HEK293T (cell line): ENCODE data around the gene ZMIZ1.

Source experiments
- CTCF ChIA-PET: fragments of 350-600 bp; formaldehyde crosslinking; extraction: SDS; loops from one replicate; lab custom pipeline; 2021; ENCODE audit warnings: antibody characterized with exemption, inconsistent platforms; lab: Yijun Ruan, JAX
- POLR2A ChIA-PET: fragments of 350-600 bp; formaldehyde crosslinking; extraction: SDS; loops from one replicate; lab custom pipeline; 2020; ENCODE audit warnings: antibody characterized with exemption, inconsistent platforms; lab: Yijun Ruan, JAX
- DNase-seq: peaks from one replicate; pipeline ENCODE4 v3.0.0; 2012; ENCODE audit warnings: mixed read lengths; ENCODE audit errors: extremely low spot score
- ARNT ChIP-seq: fragments of 450-650 bp; IDR thresholded peaks from 2 replicates; pipeline ENCODE4 v1.6.1; 2017; ENCODE audit warnings: mild to moderate bottlenecking
- BHLHE40 ChIP-seq: fragments of 450-650 bp; IDR thresholded peaks from 2 replicates; pipeline ENCODE4 v1.6.1; 2016; ENCODE audit warnings: mild to moderate bottlenecking, moderate library complexity, borderline replicate concordance
- CTBP1 ChIP-seq: fragments of 450-650 bp; IDR thresholded peaks from 2 replicates; pipeline ENCODE4 v1.6.1; 2016; ENCODE audit warnings: borderline replicate concordance
- ELF4 ChIP-seq: fragments of 450-650 bp; IDR thresholded peaks from 2 replicates; pipeline ENCODE4 v1.6.1; 2017; ENCODE audit warnings: antibody characterized with exemption
- FOXA1 ChIP-seq: fragments of 450-650 bp; IDR thresholded peaks from 2 replicates; pipeline ENCODE4 v1.6.1; 2016; ENCODE audit warnings: mild to moderate bottlenecking
- FOXK2 ChIP-seq: fragments of 450-650 bp; IDR thresholded peaks from 2 replicates; pipeline ENCODE4 v1.6.1; 2016; ENCODE audit warnings: mild to moderate bottlenecking
- FOXM1 ChIP-seq: fragments of 450-650 bp; IDR thresholded peaks from 2 replicates; pipeline ENCODE4 v1.6.1; 2017; ENCODE audit warnings: mild to moderate bottlenecking, borderline replicate concordance
- HDGF ChIP-seq: fragments of 450-650 bp; IDR thresholded peaks from 2 replicates; pipeline ENCODE4 v1.6.1; 2017; ENCODE audit warnings: antibody characterized with exemption, borderline replicate concordance
- L3MBTL2 ChIP-seq: fragments of 450-650 bp; conservative IDR thresholded peaks from 2 replicates; pipeline ENCODE4 v1.6.1; 2016; ENCODE audit warnings: mild to moderate bottlenecking
- LEF1 ChIP-seq: fragments of 450-650 bp; IDR thresholded peaks from 2 replicates; pipeline ENCODE4 v1.6.1; 2017; ENCODE audit warnings: mild to moderate bottlenecking, borderline replicate concordance
- NFRKB ChIP-seq: fragments of 450-650 bp; IDR thresholded peaks from 2 replicates; pipeline ENCODE4 v1.6.1; 2016; ENCODE audit warnings: mild to moderate bottlenecking, moderate library complexity
- SP1 ChIP-seq: fragments of 450-650 bp; IDR thresholded peaks from 2 replicates; pipeline ENCODE4 v1.6.1; 2017
- SUZ12 ChIP-seq: fragments of 450-650 bp; IDR thresholded peaks from 2 replicates; pipeline ENCODE4 v1.6.1; 2016; ENCODE audit warnings: mild to moderate bottlenecking
- TARDBP ChIP-seq: fragments of 450-650 bp; IDR thresholded peaks from 2 replicates; pipeline ENCODE4 v1.6.1; 2016
- ZNF384 ChIP-seq: fragments of 450-650 bp; IDR thresholded peaks from 2 replicates; pipeline ENCODE4 v1.6.1; 2016
- TF ChIP-seq, protein P1 (sequence below): fragments of 450-650 bp; IDR thresholded peaks from 2 replicates; pipeline ENCODE4 v1.6.1; 2016

ZMIZ1 gene

DNA sequence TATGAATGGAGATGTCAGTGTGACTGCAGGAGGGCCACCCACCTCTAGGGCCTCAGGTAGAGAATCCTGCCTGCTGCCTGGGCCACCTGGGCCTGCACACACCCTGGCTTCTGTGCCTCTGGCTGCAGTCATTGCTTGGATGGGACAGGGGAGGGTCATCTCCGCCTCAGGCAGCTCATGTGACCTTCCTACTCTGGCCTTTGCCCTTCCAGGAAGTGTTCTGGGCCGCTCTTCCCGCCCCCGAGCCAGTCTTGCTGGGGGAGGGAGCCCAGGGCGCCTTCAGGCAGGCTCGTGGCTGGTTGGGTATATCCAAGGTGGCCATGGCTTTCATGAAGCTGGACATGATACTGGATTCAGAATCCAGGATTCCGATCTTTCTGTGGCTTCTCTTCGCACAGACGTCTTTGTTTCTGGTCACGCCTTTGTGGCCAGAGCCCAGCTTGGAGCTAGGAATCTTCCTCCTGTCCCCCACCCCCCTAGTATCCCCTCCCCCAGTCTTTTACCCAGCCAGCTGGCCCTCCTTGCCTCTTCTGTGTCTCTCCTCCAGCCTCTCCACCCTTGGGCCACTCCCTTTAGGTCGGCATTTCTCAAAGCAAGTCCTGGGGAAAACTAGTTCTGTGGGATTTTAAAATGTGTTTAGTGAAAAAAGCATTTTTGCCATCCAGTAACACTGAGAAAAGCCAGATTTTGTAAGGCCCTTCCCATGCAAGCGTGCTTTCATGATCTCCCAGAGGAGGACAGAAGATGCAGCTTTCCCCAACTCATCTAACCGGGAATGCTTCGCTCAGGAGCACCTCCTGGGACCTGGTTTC is 119.6 kb downstream of the ZMIZ1 start:
- DNase-seq, result no peak
- no peak for TF ChIP-seq HDGF
- no peak for TF ChIP-seq CTBP1
- no peak for TF ChIP-seq ELF4
- TF ChIP-seq L3MBTL2, result no peak
- TF ChIP-seq FOXK2, result no peak
- TF ChIP-seq FOXM1, result no peak
- no peak for TF ChIP-seq FOXA1
- TF ChIP-seq, protein P1, sequence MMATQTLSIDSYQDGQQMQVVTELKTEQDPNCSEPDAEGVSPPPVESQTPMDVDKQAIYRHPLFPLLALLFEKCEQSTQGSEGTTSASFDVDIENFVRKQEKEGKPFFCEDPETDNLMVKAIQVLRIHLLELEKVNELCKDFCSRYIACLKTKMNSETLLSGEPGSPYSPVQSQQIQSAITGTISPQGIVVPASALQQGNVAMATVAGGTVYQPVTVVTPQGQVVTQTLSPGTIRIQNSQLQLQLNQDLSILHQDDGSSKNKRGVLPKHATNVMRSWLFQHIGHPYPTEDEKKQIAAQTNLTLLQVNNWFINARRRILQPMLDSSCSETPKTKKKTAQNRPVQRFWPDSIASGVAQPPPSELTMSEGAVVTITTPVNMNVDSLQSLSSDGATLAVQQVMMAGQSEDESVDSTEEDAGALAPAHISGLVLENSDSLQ, result no peak
- TF ChIP-seq SP1, result no peak
- TF ChIP-seq ZNF384, result no peak
- TF ChIP-seq SUZ12, result no peak
- TF ChIP-seq ARNT, result no peak
- ChIA-PET POLR2A (no interaction called here), CTCF (no interaction called here)

- CTCF ChIA-PET, result interaction anchor here (0.8 kb wide), 1 partner anchor 1160 kb away, joined by 3 read pairs; the partner anchor contains the start of gene POLR3A
Observed at GRCh38 chr10:79189181-79189580, 120.4 kb downstream of the ZMIZ1 start.

GRCh38 chr10:79189853-79190435 is 121.2 kb downstream of the ZMIZ1 start:
- CTCF ChIA-PET, result interaction anchor here (0.6 kb wide), 1 partner anchor 363 kb away, joined by 6 read pairs; no protein-coding TSS in a partner anchor
- POLR2A ChIA-PET, result interaction anchor here (1.2 kb wide), 1 partner anchor 216 kb away, joined by 3 read pairs; no protein-coding TSS in a partner anchor
- TF ChIP-seq BHLHE40 (no peak), SUZ12 (no peak), SP1 (no peak), L3MBTL2 (no peak), ELF4 (no peak), FOXA1 (no peak), ARNT (no peak), ZNF384 (no peak), TARDBP (no peak), HDGF (no peak), FOXK2 (no peak), CTBP1 (no peak)
- TF ChIP-seq, protein P1, result no peak
- DNase-seq, result no peak

More at GRCh38 chr10:79189181-79189580, 120.4 kb downstream of the ZMIZ1 start:
- POLR2A ChIA-PET, result interaction anchor here (1.2 kb wide), 1 partner anchor 216 kb away, joined by 3 read pairs; no protein-coding TSS in a partner anchor
- no peak for DNase-seq
- no peak for TF ChIP-seq FOXK2
- TF ChIP-seq CTBP1, result no peak
- TF ChIP-seq TARDBP, result no peak
- TF ChIP-seq HDGF, result no peak
- no peak for TF ChIP-seq L3MBTL2
- no peak for TF ChIP-seq SP1
- TF ChIP-seq NFRKB, result no peak
- TF ChIP-seq ZNF384, result no peak
- TF ChIP-seq LEF1, result no peak
- no peak for TF ChIP-seq BHLHE40
- TF ChIP-seq SUZ12, result no peak
- no peak for TF ChIP-seq FOXM1
- no peak for TF ChIP-seq ELF4
- TF ChIP-seq FOXA1, result no peak
- no peak for TF ChIP-seq ARNT
- TF ChIP-seq, protein P1, result no peak

GRCh38 chr10:79190740-79191261 is 122.0 kb downstream of the ZMIZ1 start:
- CTCF ChIA-PET, result no interaction called here
- POLR2A ChIA-PET, result no interaction called here

DNA sequence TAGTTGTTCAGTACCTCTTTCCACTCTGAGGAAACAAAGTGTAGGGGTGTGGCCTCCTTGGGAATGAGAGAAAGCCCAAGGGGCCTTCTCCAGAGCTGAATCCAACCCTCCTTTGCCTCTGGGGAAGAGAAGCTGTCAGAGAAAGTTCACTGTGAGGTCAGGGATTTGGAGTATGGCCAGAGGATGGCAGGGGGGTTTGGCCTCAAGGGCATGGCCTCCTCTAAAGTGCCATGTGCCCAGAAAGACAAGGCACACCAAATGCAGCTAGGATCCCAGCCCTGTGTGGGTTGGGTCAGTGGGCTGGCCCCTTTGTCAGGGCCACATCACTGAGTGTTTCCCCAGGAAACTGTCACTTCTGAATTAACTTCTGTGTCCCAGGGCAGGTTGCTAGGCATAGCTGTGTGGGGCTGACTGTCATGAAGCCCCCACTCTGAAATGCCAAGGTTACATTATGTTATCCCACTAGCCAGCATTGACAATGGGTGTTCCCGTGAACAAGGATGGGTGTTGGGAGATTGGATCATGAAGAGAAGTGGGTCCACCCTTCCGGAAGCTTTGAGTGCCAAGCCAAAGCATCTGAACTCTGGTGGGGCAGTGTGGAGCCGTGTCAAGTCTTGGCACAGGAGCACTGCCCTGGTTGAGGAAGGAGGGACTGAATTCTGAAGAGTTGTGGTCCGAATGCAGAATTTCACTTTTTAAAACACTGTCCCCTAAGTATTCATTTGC is 123.3 kb downstream of the ZMIZ1 start:
- DNase-seq, result no peak
- ChIA-PET CTCF (interaction anchor here (1.1 kb wide), 1 partner anchor 912 kb away, joined by 3 read pairs; no protein-coding TSS in a partner anchor), POLR2A (no interaction called here)
- no peak for TF ChIP-seq FOXA1
- TF ChIP-seq BHLHE40, result no peak
- TF ChIP-seq ELF4, result no peak
- TF ChIP-seq, protein P1, result no peak
- TF ChIP-seq HDGF, result no peak
- no peak for TF ChIP-seq SUZ12
- no peak for TF ChIP-seq LEF1
- TF ChIP-seq ZNF384, result no peak
- TF ChIP-seq SP1, result no peak
- no peak for TF ChIP-seq FOXM1
- TF ChIP-seq CTBP1, result no peak
- TF ChIP-seq ARNT, result no peak
- TF ChIP-seq L3MBTL2, result no peak

More at GRCh38 chr10:79190740-79191261, 122.0 kb downstream of the ZMIZ1 start:
- TF ChIP-seq ELF4 (no peak), HDGF (no peak)
- no peak for DNase-seq
